GM19463 (cell line): Measurements from ENCODE around the gene TPGS1.

ENCODE experiments used
- ATAC-seq: cut with Tn5 transposase; IDR thresholded peaks from one replicate; pipeline ENCODE4 v1.9.1; 2021; ENCODE audit warnings: mild to moderate bottlenecking, moderate library complexity; ENCODE audit not compliant: unreplicated experiment

TPGS1 gene

GRCh38 chr19:494171-495080, 12.9 kb upstream of the TPGS1 start:
- ATAC-seq = no peak

GRCh38 chr19:495081-495401, 12.3 kb upstream of the TPGS1 start:
- no peak for ATAC-seq

GRCh38 chr19:495402-496111, 11.7 kb upstream of the TPGS1 start:
- no peak for ATAC-seq

- no peak for ATAC-seq
These were observed 11.1 kb upstream of the TPGS1 start, which contains the start of gene MADCAM1 for GRCh38 chr19:496112-496665. Gene MADCAM1 (plus strand): TSS chr19:496486. CDS start chr19:496500, 14 bp downstream.

- no peak for ATAC-seq
These were observed 10.3 kb upstream of the TPGS1 start for GRCh38 chr19:496986-497385.

- ATAC-seq = no peak
These were observed 9.8 kb upstream of the TPGS1 start for GRCh38 chr19:497491-497868.

GRCh38 chr19:497869-498510, 9.3 kb upstream of the TPGS1 start:
- ATAC-seq = no peak

- ATAC-seq = no peak
These were observed 8.8 kb upstream of the TPGS1 start for GRCh38 chr19:498511-498891.

- ATAC-seq = no peak
These were observed 8.2 kb upstream of the TPGS1 start for GRCh38 chr19:498977-499623.

GRCh38 chr19:501646-502045, 5.7 kb upstream of the TPGS1 start:
- no peak for ATAC-seq

- ATAC-seq = no peak
These were observed 2.7 kb upstream of the TPGS1 start for GRCh38 chr19:504616-505015.

GRCh38 chr19:506404-507285, 652 bp upstream of the TPGS1 start:
- peak; percentile 73 for ATAC-seq

- ATAC-seq = no peak
These were observed 1.2 kb downstream of the TPGS1 start for GRCh38 chr19:508204-509150.

GRCh38 chr19:510606-511100, 3.4 kb downstream of the TPGS1 start:
- no peak for ATAC-seq

- no peak for ATAC-seq
These were observed 4.0 kb downstream of the TPGS1 start for GRCh38 chr19:511101-511851.

GRCh38 chr19:512547-513365, 5.5 kb downstream of the TPGS1 start:
- ATAC-seq = no peak
